Lower leg skin (tissue), 4 donors: ENCODE data around the gene S100A13. TPM values are rescaled to one million over a fixed set of nuclear protein-coding genes. Genes with fewer than 3 reads are reported as not detected.
A peak's percentile ranks its signal among the peaks of the same experiment; 100 is the strongest.

Experiments used
- DNase-seq, 2 donors: peaks; one replicate each; pipeline ENCODE4 v3.0.0-alpha.2; 2019; ENCODE audit warnings: low spot score in 2 of 2
- H3K4me3 ChIP-seq: fragments of 200-600 bp; sonication (generic); 2 replicates; pipeline ENCODE4 v1.5.1; 2017; ENCODE audit warnings: mild to moderate bottlenecking, low read depth; ENCODE audit not compliant: poor library complexity, severe bottlenecking
- POLR2A ChIP-seq, 2 donors: fragments of 450-650 bp; IDR thresholded peaks; one replicate each; pipeline ENCODE4 v1.6.1; 2016 to 2017; ENCODE audit warnings: antibody characterized with exemption in 2 of 2, mild to moderate bottlenecking in 1 of 2, moderate library complexity in 1 of 2
- WGBS, 2 donors: methylation state at CpG; one replicate each; pipeline ENCODE4 v1.1.5; 2018; 5-methylcytosine and 5-hydroxymethylcytosine counted together
- intact Hi-C: fragments of 100-400 bp; cut with DNase I; formaldehyde crosslinking; loops from one replicate; pipeline ENCODE4 v1.15.0; 2023; ENCODE audit warnings: low total_unique reads
- total RNA-seq, 4 donors: library from RNA; depleted of rRNA; stranded (reverse); fragments of >200 nt; gene quantifications; one replicate each; pipeline ENCODE4 v1.1.0, GENCODE V29; 2016
- TF ChIP-seq, protein P1 (sequence below), 3 donors: fragments of 450-650 bp; IDR thresholded peaks; one replicate each; pipeline ENCODE4 v1.5.1; 2016; ENCODE audit warnings: antibody characterized with exemption in 3 of 3, mild to moderate bottlenecking in 3 of 3, moderate library complexity in 2 of 3

S100A13 gene
- total RNA-seq, 4 donors from 2014 or later: 44.1 to 72.8 (median 47.2) TPM

DNA sequence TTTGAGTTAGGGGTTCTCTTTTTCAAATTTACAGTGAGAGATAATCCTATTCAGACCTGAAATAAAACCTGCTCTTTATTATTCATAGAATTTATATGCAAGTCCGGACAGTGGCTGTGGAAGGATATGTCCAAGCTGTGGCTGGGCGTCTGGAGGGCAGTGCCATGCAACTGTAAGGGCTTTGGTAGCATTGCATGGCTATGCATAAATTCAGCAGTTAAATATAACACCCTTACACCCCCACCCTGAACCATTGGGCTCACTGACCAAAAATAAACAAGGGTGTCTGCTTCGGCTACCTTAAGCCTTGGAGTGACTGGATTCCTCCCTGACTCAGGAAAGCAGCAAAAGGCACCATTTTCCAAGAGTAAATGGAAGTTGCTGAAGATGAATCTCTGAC, 12.0 kb upstream of the S100A13 start:
- H3K4me3 ChIP-seq: no peak overlapping the region
- no peak for TF ChIP-seq POLR2A (IDR thresholded peaks at IDR 0.05)
- TF ChIP-seq, protein P1, sequence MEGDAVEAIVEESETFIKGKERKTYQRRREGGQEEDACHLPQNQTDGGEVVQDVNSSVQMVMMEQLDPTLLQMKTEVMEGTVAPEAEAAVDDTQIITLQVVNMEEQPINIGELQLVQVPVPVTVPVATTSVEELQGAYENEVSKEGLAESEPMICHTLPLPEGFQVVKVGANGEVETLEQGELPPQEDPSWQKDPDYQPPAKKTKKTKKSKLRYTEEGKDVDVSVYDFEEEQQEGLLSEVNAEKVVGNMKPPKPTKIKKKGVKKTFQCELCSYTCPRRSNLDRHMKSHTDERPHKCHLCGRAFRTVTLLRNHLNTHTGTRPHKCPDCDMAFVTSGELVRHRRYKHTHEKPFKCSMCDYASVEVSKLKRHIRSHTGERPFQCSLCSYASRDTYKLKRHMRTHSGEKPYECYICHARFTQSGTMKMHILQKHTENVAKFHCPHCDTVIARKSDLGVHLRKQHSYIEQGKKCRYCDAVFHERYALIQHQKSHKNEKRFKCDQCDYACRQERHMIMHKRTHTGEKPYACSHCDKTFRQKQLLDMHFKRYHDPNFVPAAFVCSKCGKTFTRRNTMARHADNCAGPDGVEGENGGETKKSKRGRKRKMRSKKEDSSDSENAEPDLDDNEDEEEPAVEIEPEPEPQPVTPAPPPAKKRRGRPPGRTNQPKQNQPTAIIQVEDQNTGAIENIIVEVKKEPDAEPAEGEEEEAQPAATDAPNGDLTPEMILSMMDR (IDR thresholded peaks at IDR 0.05): no peak
- intact Hi-C loops: no loop called here
- 79 to 88% methylated on average over 3 of the region's 3 CpGs for whole genome bisulfite sequencing, 2 donors
- no peak for DNase-seq

DNA sequence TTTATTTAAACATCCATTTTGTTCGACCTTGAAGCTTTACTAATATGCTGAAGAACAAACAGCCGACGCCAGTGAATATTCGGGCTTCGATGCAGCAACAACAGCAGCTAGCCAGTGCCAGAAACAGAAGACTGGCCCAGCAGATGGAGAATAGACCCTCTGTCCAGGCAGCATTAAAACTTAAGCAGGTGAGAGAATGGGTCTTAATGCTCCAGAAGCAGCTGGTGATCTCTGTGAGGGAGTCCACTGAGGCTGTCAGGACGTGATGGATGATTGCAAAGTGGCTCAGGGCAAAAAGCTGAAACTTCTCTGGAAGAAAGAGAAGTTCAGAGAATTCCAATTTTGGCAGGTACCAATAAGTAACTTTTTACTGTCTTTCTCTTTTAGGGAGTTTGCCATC, 11.0 kb upstream of the S100A13 start:
- no peak overlapping the region for H3K4me3 ChIP-seq
- WGBS, 2 donors: 85 to 90% methylated on average over 6 of the region's 6 CpGs
- no peak for DNase-seq
- no peak for TF ChIP-seq POLR2A (IDR thresholded peaks at IDR 0.05)
- TF ChIP-seq, protein P1 (IDR thresholded peaks at IDR 0.05): no peak
- intact Hi-C loops: no loop called here

DNA sequence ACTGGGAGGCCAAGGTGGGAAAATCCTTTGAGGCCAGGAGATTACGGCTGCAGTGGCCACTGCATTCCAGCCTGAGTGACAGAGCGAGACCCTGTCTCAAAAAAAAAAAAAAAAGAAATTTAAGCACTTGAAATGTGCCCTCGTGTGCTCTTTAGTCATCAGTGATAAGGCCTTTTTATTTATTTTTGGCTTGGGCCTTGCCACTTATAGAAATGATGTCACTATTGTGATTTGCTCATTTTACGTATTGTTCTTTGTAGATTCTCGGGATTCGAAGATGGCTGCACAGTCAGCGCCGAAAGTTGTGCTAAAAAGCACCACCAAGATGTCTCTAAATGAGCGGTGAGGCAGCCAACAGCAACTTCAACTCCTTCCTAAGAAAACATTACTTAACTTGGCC, 9.0 kb upstream of the S100A13 start:
- 90 to 92% methylated on average over 9 of the region's 9 CpGs for WGBS, 2 donors
- TF ChIP-seq, protein P1 (IDR thresholded peaks at IDR 0.05): no peak
- no peak for TF ChIP-seq POLR2A (IDR thresholded peaks at IDR 0.05)
- intact Hi-C loops: no loop called here
- no peak overlapping the region for H3K4me3 ChIP-seq
- no peak for DNase-seq

DNA sequence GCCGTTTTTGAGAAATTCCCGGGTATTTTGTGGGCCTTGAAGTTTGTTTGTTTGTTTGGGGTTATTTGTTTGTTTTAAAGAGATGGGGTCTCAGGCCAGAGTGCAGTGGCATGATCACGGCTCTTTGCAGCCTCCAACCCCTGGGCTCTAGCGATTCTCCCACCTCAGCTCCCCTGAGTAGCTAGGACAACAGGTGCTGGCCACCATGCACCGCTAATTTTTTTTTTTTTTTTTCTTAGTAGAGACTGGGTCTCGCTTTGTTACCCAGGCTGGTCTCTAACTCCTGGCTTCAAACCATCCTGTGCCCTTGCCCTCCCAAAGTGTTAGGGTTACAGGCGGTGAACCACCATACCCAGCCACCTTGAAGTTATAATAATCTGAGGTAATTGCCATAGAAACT, 8.6 kb upstream of the S100A13 start:
- no peak for TF ChIP-seq POLR2A (IDR thresholded peaks at IDR 0.05)
- TF ChIP-seq, protein P1 (IDR thresholded peaks at IDR 0.05): no peak
- no peak for DNase-seq
- no peak overlapping the region for H3K4me3 ChIP-seq
- 84 to 90% methylated on average over 7 of the region's 7 CpGs for WGBS, 2 donors
- intact Hi-C loops: no loop called here

DNA sequence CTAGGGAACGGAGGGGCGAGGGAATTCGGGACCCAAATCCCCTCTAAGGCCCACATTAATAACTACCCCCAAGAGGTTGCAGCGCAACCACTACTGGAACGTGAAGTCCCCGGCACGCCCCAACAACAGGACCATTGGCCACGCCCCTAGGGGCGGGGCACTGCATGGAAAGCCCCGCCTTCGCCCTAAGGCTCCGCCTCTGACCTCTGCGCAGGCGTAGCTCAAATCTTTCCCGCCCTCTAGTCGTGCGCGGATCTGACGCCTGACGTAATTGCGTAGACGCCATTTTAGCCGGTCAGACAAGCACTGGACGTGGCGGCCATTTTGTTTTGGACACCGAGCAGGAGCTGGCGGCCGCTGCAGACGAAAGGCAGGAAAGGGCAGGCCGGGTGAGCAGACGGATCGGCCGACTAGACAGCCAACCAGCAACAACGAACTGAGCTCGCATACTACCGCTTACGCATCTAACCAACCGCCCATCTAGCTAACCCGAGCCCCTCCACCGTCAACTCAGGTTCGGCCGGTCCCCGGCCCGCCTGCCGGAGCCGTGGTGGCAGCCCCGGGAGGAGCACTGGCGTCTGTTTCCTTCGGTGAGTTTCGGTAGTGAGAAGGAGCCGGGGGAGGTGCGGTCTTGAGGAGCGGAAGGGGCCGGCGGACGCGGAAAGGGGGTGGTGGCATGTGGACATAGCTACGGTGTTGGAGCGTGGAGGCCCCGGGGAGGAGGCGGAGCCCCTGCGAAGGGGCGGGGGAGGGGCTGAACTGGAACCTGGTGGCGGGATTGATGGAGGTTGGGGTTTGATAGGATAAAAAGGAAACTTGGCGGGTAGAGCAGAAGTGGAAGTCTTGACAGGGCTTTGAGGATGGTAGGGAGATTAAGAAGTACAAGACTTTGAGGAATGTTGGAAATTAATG, 6.7 kb upstream of the S100A13 start, which contains the start of gene CHTOP:
TSS of gene CHTOP (plus strand) at position 313 of the 912 bp plus-strand sequence. CDS start 2,523 bp downstream, outside the sequence.
- peak in 1 of 2 donors; percentile 57 for TF ChIP-seq POLR2A (IDR thresholded peaks at IDR 0.05)
- TF ChIP-seq, protein P1 (IDR thresholded peaks at IDR 0.05): no peak
- 0 to 1% methylated on average over 60 to 62 of the region's 65 CpGs for WGBS, 2 donors
- intact Hi-C loops: no loop called here
- DNase-seq: peak; percentile 99
- H3K4me3 ChIP-seq: peak within 1 kb of the TSS; percentile 81
